K562 (cell line): ENCODE results near the gene CBLC. TPM values are rescaled to one million over a fixed set of nuclear protein-coding genes. Genes with fewer than 3 reads are reported as not detected.

Experiments
- C11orf30 ChIP-seq: fragments of 450-650 bp; IDR thresholded peaks from 2 replicates; pipeline ENCODE4 v1.6.1; 2016; ENCODE audit warnings: low read depth, mild to moderate bottlenecking
- CCAR2 ChIP-seq: fragments of 200-400 bp; formaldehyde crosslinking; IDR thresholded peaks from 2 replicates; pipeline ENCODE4 v1.6.1; 2017; ENCODE audit warnings: mild to moderate bottlenecking, low read depth, low read length
- CREB1 ChIP-seq, 2 experiments: sonication (generic) in 1 of 2; formaldehyde crosslinking in 1 of 2; IDR thresholded peaks; 2 replicates each; pipeline versions ENCODE4 v1.6.1 to v1.8.0; 2012 to 2022; ENCODE audit warnings: inconsistent platforms in 1 of 2, mild to moderate bottlenecking in 1 of 2, missing genetic modification reagents in 1 of 2, moderate library complexity in 1 of 2
- CTBP1 ChIP-seq: fragments of 450-650 bp; IDR thresholded peaks from 2 replicates; pipeline ENCODE4 v1.6.1; 2016; ENCODE audit warnings: borderline replicate concordance
- DIDO1 ChIP-seq: fragments of 450-650 bp; IDR thresholded peaks from 2 replicates; pipeline ENCODE4 v1.6.1; 2016; ENCODE audit warnings: low read depth, missing biosample characterization, missing genetic modification characterization
- EGR1 ChIP-seq: fragments of 450-650 bp; conservative IDR thresholded peaks from 2 replicates; pipeline ENCODE4 v1.6.1; 2017; ENCODE audit warnings: mild to moderate bottlenecking
- FIP1L1 ChIP-seq: fragments of 200-400 bp; formaldehyde crosslinking; IDR thresholded peaks from 2 replicates; pipeline ENCODE4 v1.6.1; 2018; ENCODE audit warnings: mild to moderate bottlenecking, low read depth, low read length; ENCODE audit not compliant: poor library complexity, severe bottlenecking
- FOXJ2 ChIP-seq: fragments of 200-800 bp; sonication (Bioruptor generic); IDR thresholded peaks from 2 replicates; pipeline ENCODE4 v1.6.1; 2016; ENCODE audit warnings: missing genetic modification characterization, missing compliant biosample characterization
- GABPB2 ChIP-seq: fragments of 250-450 bp; sonication (Bioruptor Pico); conservative IDR thresholded peaks from 2 replicates; pipeline ENCODE4 v1.5.1; 2021; ENCODE audit warnings: mild to moderate bottlenecking
- HDAC3 ChIP-seq: fragments of 450-650 bp; IDR thresholded peaks from 2 replicates; pipeline ENCODE4 v1.6.1; 2018; ENCODE audit warnings: borderline replicate concordance, mild to moderate bottlenecking, moderate library complexity; ENCODE audit not compliant: partially characterized antibody
- KLF1 ChIP-seq: fragments of 450-650 bp; IDR thresholded peaks from 2 replicates; pipeline ENCODE4 v1.6.1; 2016; ENCODE audit warnings: missing genetic modification characterization, missing compliant biosample characterization
- MAFG ChIP-seq: fragments of 450-650 bp; conservative IDR thresholded peaks from 2 replicates; pipeline ENCODE4 v1.6.1; 2016; ENCODE audit warnings: missing genetic modification characterization, missing compliant biosample characterization
- MCM3 ChIP-seq: fragments of 450-650 bp; IDR thresholded peaks from 2 replicates; pipeline ENCODE4 v1.6.1; 2016
- MEIS2 ChIP-seq: fragments of 450-650 bp; IDR thresholded peaks from 2 replicates; pipeline ENCODE4 v1.6.1; 2014; ENCODE audit warnings: mild to moderate bottlenecking; ENCODE audit not compliant: partially characterized antibody
- MTA3 ChIP-seq: fragments of 450-650 bp; formaldehyde crosslinking; IDR thresholded peaks from 2 replicates; pipeline ENCODE4 v1.6.1; 2017; ENCODE audit warnings: mild to moderate bottlenecking, borderline replicate concordance
- NR2F6 ChIP-seq: fragments of 450-650 bp; formaldehyde crosslinking; IDR thresholded peaks from 2 replicates; pipeline ENCODE4 v1.4.0; 2020; ENCODE audit warnings: mild to moderate bottlenecking
- PML ChIP-seq: IDR thresholded peaks from 2 replicates; pipeline ENCODE4 v1.6.1; 2012; ENCODE audit warnings: low read length, inconsistent platforms
- POLR3A ChIP-seq: IDR thresholded peaks from 2 replicates; pipeline ENCODE4 v1.6.1; 2011; ENCODE audit warnings: borderline replicate concordance, mild to moderate bottlenecking, moderate library complexity; ENCODE audit not compliant: insufficient read length, insufficient read depth; ENCODE audit errors: extremely low read depth
- PPARD ChIP-seq: fragments of 250-450 bp; sonication (Bioruptor Pico); IDR thresholded peaks from 2 replicates; pipeline ENCODE4 v1.8.0; 2022; ENCODE audit warnings: inconsistent platforms, mild to moderate bottlenecking, moderate library complexity
- PTRF ChIP-seq: fragments of 450-650 bp; IDR thresholded peaks from 2 replicates; pipeline ENCODE4 v1.6.1; 2016; ENCODE audit warnings: mild to moderate bottlenecking, missing genetic modification characterization, missing compliant biosample characterization
- RUNX1 ChIP-seq: sonication (generic); IDR thresholded peaks from 2 replicates; pipeline ENCODE4 v1.6.1; 2016; ENCODE audit warnings: antibody characterized with exemption, low read depth
- SRSF9 ChIP-seq: fragments of 200-400 bp; formaldehyde crosslinking; IDR thresholded peaks from 2 replicates; pipeline ENCODE4 v1.6.1; 2017; ENCODE audit warnings: low read depth, low read length, borderline replicate concordance
- THRB ChIP-seq: fragments of 450-650 bp; formaldehyde crosslinking; conservative IDR thresholded peaks from 2 replicates; pipeline ENCODE4 v1.4.0; 2022; ENCODE audit warnings: mild to moderate bottlenecking, missing genetic modification characterization
- ZBTB34 ChIP-seq: fragments of 250-450 bp; sonication (Bioruptor Pico); IDR thresholded peaks from 2 replicates; pipeline ENCODE4 v1.8.0; 2021; ENCODE audit warnings: mild to moderate bottlenecking, moderate library complexity
- ZNF12 ChIP-seq: sonication (generic); formaldehyde crosslinking; IDR thresholded peaks from 2 replicates; pipeline ENCODE4 v1.4.0; 2020; ENCODE audit warnings: mild to moderate bottlenecking, missing genetic modification reagents
- ZNF274 ChIP-seq: IDR thresholded peaks from 2 replicates; pipeline ENCODE4 v1.6.1; 2011; ENCODE audit warnings: low read depth, mild to moderate bottlenecking, low read length, moderate library complexity, borderline replicate concordance
- ZNF408 ChIP-seq: fragments of 250-450 bp; sonication (Bioruptor Pico); IDR thresholded peaks from 2 replicates; pipeline ENCODE4 v1.4.0; 2020; ENCODE audit warnings: low read depth, mild to moderate bottlenecking, moderate library complexity
- ZNF444 ChIP-seq: fragments of 250-450 bp; sonication (Bioruptor Pico); IDR thresholded peaks from 2 replicates; pipeline ENCODE4 v1.4.0; 2020; ENCODE audit warnings: mild to moderate bottlenecking, moderate library complexity
- ZNF561 ChIP-seq: fragments of 450-650 bp; formaldehyde crosslinking; conservative IDR thresholded peaks from 2 replicates; pipeline ENCODE4 v1.4.0; 2020; ENCODE audit warnings: mild to moderate bottlenecking, moderate library complexity
- ZNF699 ChIP-seq: fragments of 250-450 bp; sonication (Bioruptor Pico); IDR thresholded peaks from 2 replicates; pipeline ENCODE4 v1.8.0; 2021; ENCODE audit warnings: mild to moderate bottlenecking, moderate library complexity; ENCODE audit not compliant: insufficient replicate concordance
- ZNF780A ChIP-seq: fragments of 250-450 bp; sonication (Bioruptor Pico); IDR thresholded peaks from 2 replicates; pipeline ENCODE4 v1.5.0; 2021; ENCODE audit warnings: mild to moderate bottlenecking
- polyA plus RNA-seq, 8 experiments: library from polyadenylated mRNA; depleted of rRNA in 4 of 8; stranded (reverse) in 5 of 8; unstranded in 3 of 8; fragments of >200 nt; fragmentation: Nextera tagmentation in 2 of 8; fragmentation: Illumina TruSeq in 1 of 8; extraction: Ambion mirVana in 2 of 8; extraction: Trizol in 1 of 8; gene quantifications; 2 replicates each; pipeline versions ENCODE4 v1.2.1 to v1.2.3, GENCODE V29; 2011 to 2014; ENCODE audit warnings: inconsistent platforms in 1 of 8, missing spikeins in 1 of 8
- total RNA-seq, 7 experiments: library from RNA; depleted of rRNA in 6 of 7; stranded (reverse); fragments of >200 nt in 6 of 7; fragmentation: Illumina TruSeq in 2 of 7; extraction: Trizol in 2 of 7; gene quantifications; 2 replicates each; pipeline versions ENCODE4 v1.2.1 to v1.2.3, GENCODE V29; 2011 to 2021; ENCODE audit warnings: low replicate concordance in 1 of 7

Gene CBLC
- total and polyA plus RNA-seq, 9 of the 15 experiments (the other 6 are each of a cell fraction or from before 2014, with no cell fraction given), result 0.09 TPM; not detected in 8

GRCh38 chr19:44741841-44742329 lies 35.8 kb upstream of the CBLC start (continued):
- TF ChIP-seq CREB1 (IDR thresholded peaks at IDR 0.05), result no peak
- no peak for TF ChIP-seq CREB1 (CRISPR knock-in tag; IDR thresholded peaks at IDR 0.05)
- no peak for TF ChIP-seq MEIS2
- TF ChIP-seq CTBP1, result peak; percentile 81; the same call in 1 of the 2 replicates
- TF ChIP-seq ZNF408 (CRISPR knock-in tag), result no peak
- no peak for TF ChIP-seq CCAR2
- TF ChIP-seq MAFG (tag), result peak; percentile 49
- no peak for TF ChIP-seq ZNF699 (CRISPR knock-in tag)
- no peak for TF ChIP-seq ZNF12 (CRISPR knock-in tag)
- no peak for TF ChIP-seq DIDO1 (tag)
- no peak for TF ChIP-seq THRB (CRISPR knock-in tag)
- TF ChIP-seq PML, result no peak
- no peak for TF ChIP-seq ZNF444
- TF ChIP-seq NR2F6 (CRISPR knock-in tag), result no peak
- no peak for TF ChIP-seq EGR1
- TF ChIP-seq RUNX1, result no peak
- TF ChIP-seq PTRF, result no peak
- TF ChIP-seq ZNF274, result no peak
- no peak for TF ChIP-seq HDAC3
- no peak for TF ChIP-seq GABPB2
- no peak for TF ChIP-seq SRSF9
- TF ChIP-seq FOXJ2, result 0 out of 2 replicates have a peak, but pooled peaks have one; percentile 17
- TF ChIP-seq ZNF561 (CRISPR knock-in tag), result no peak
- peak; percentile 83; the same call in 1 of the 2 replicates for TF ChIP-seq MTA3
- no peak for TF ChIP-seq KLF1 (tag)
- TF ChIP-seq MCM3, result no peak
- TF ChIP-seq POLR3A, result no peak
- no peak for TF ChIP-seq FIP1L1
- TF ChIP-seq ZNF780A (CRISPR knock-in tag), result no peak
- no peak for TF ChIP-seq ZBTB34 (CRISPR knock-in tag)
- no peak for TF ChIP-seq PPARD (CRISPR knock-in tag)
- peak; percentile 83 for TF ChIP-seq C11orf30
